Endothelial cell of umbilical vein (primary cell): ENCODE measurements around the gene DLL3. TPM values are rescaled to one million over a fixed set of nuclear protein-coding genes. Genes with fewer than 3 reads are reported as not detected.

Experiments used
- BruUV-seq: library from RNA; stranded (reverse); fragments of 400-500 nt; replicated peaks from 2 replicates; lab custom pipeline; 2021; lab: Mats Ljungman, UMichigan
- CTCF ChIA-PET: fragments of 300-600, 350-600 bp; sonication (Branson Sonifier 250); formaldehyde crosslinking; loops from one replicate; lab custom pipeline; 2021; ENCODE audit warnings: antibody characterized with exemption, inconsistent platforms; lab: Charles Lee
- POLR2A ChIA-PET: fragments of 300-600, 350-600 bp; sonication (Branson Sonifier 250); formaldehyde crosslinking; loops from one replicate; lab custom pipeline; 2021; ENCODE audit warnings: antibody characterized with exemption, inconsistent platforms; lab: Charles Lee
- DNase-seq: peaks from one replicate; pipeline ENCODE4 v3.0.0-alpha.2; 2011; ENCODE audit warnings: low read depth, low spot score
- FAIRE-seq: peaks from 2 replicates; lab custom pipeline; 2011; peaks lifted over from hg19 to GRCh38; lab: Jason Lieb, UNC
- H2AFZ ChIP-seq: 2 replicates; pipeline ENCODE4 v1.6.0; 2012; ENCODE audit warnings: low read depth, low read length, control low read depth, inconsistent platforms
- H3K27ac ChIP-seq: 2 replicates; pipeline ENCODE4 v1.5.1; 2011; ENCODE audit warnings: low read depth, mild to moderate bottlenecking, control low read depth, low read length, moderate library complexity; ENCODE audit not compliant: insufficient read depth
- H3K27me3 ChIP-seq, 2 experiments: 2 replicates each; pipeline versions ENCODE4 v1.6.0 to v1.6.1; 2011; ENCODE audit warnings: low read length in 2 of 2, mixed read lengths in 1 of 2; ENCODE audit not compliant: control insufficient read depth in 2 of 2, insufficient read depth in 2 of 2
- H3K36me3 ChIP-seq, 2 experiments: 2 replicates in 1 of 2; 3 replicates in 1 of 2; pipeline ENCODE4 v1.5.1; 2011; ENCODE audit warnings: low read length in 2 of 2, mild to moderate bottlenecking in 1 of 2, moderate library complexity in 1 of 2; ENCODE audit not compliant: control insufficient read depth in 2 of 2, insufficient read depth in 2 of 2; ENCODE audit errors: extremely low read depth in 1 of 2
- H3K4me1 ChIP-seq: 3 replicates; pipeline ENCODE4 v1.5.1; 2011; ENCODE audit warnings: mild to moderate bottlenecking, low read length; ENCODE audit not compliant: control insufficient read depth, insufficient read depth; ENCODE audit errors: extremely low read depth
- H3K4me2 ChIP-seq: 2 replicates; pipeline ENCODE4 v1.6.1; 2011; ENCODE audit warnings: low read length, control low read depth, mixed read lengths; ENCODE audit not compliant: insufficient read depth
- H3K4me3 ChIP-seq, 3 experiments: fragments of 200-600 bp in 1 of 3; sonication (generic), shearing (Covaris generic) in 1 of 3; replicated peaks in 1 of 3; 2 replicates each; pipeline ENCODE4 v1.5.1; 2011 to 2016; ENCODE audit warnings: control low read depth in 3 of 3, low read length in 3 of 3, mild to moderate bottlenecking in 2 of 3, inconsistent platforms in 1 of 3, low read depth in 1 of 3, moderate library complexity in 1 of 3; ENCODE audit not compliant: insufficient read depth in 1 of 3
- H3K79me2 ChIP-seq: 2 replicates; pipeline ENCODE4 v1.6.0; 2012; ENCODE audit warnings: low read length, inconsistent platforms; ENCODE audit not compliant: control insufficient read depth, insufficient read depth
- H3K9ac ChIP-seq: replicated peaks from 2 replicates; pipeline ENCODE3; 2011; ENCODE audit warnings: low read length, control low read depth; ENCODE audit not compliant: insufficient read depth; ENCODE audit errors: extremely low read depth
- H3K9me1 ChIP-seq: replicated peaks from 3 replicates; pipeline ENCODE4 v1.6.0; 2011; ENCODE audit warnings: mild to moderate bottlenecking, low read length; ENCODE audit not compliant: control insufficient read depth, insufficient read depth; ENCODE audit errors: extremely low read depth
- H3K9me3 ChIP-seq: replicated peaks from 2 replicates; pipeline ENCODE4 v1.5.1; 2012; ENCODE audit warnings: low read length, inconsistent platforms; ENCODE audit not compliant: control insufficient read depth, insufficient read depth
- H4K20me1 ChIP-seq: replicated peaks from 2 replicates; pipeline ENCODE3; 2011; ENCODE audit warnings: mild to moderate bottlenecking, low read length; ENCODE audit not compliant: control insufficient read depth, insufficient read depth; ENCODE audit errors: extremely low read depth
- CTCF ChIP-seq, 2 donors: IDR thresholded peaks; 1 replicate in 1 of 2; 2 replicates in 1 of 2; pipeline ENCODE4 v1.5.1; 2011; ENCODE audit warnings: low read length in 2 of 2, mild to moderate bottlenecking in 2 of 2, moderate library complexity in 2 of 2, control low read depth in 1 of 2, inconsistent platforms in 1 of 2, low read depth in 1 of 2; ENCODE audit not compliant: insufficient read depth in 1 of 2; ENCODE audit errors: extremely low read depth in 1 of 2
- FOS ChIP-seq: IDR thresholded peaks from 2 replicates; pipeline ENCODE4 v1.6.1; 2011; ENCODE audit warnings: mild to moderate bottlenecking, low read length, moderate library complexity, borderline replicate concordance; ENCODE audit not compliant: insufficient read depth
- GATA2 ChIP-seq: IDR thresholded peaks from 2 replicates; pipeline ENCODE4 v1.7.0; 2011; ENCODE audit warnings: low read depth, mild to moderate bottlenecking, moderate library complexity, mixed read lengths, low read length; ENCODE audit not compliant: insufficient read length, insufficient read depth
- JUN ChIP-seq: IDR thresholded peaks from 2 replicates; pipeline ENCODE4 v1.6.1; 2011; ENCODE audit warnings: borderline replicate concordance, low read depth; ENCODE audit not compliant: insufficient read length, insufficient read depth
- POLR2AphosphoS5 ChIP-seq: IDR thresholded peaks from 2 replicates; pipeline ENCODE4 v1.6.1; 2012; ENCODE audit warnings: low read depth, mild to moderate bottlenecking, control low read depth, low read length, moderate library complexity; ENCODE audit not compliant: insufficient read depth
- dilution Hi-C: fragments of 300-500 bp; cut with MboI; formaldehyde crosslinking; loops from one replicate; pipeline ENCODE4 v1.15.0; 2019; ENCODE audit warnings: low sequenced_read_pairs; ENCODE audit not compliant: extremely low pct_ligation_motif_present
- intact Hi-C: fragments of 100-400 bp; cut with micrococcal nuclease; formaldehyde crosslinking; loops from one replicate; pipeline ENCODE4 v1.10.0; 2022
- polyA plus RNA-seq, 4 experiments: library from polyadenylated mRNA; depleted of rRNA in 3 of 4; stranded (reverse) in 3 of 4; unstranded in 1 of 4; fragments of >200 nt; gene quantifications; 2 replicates each; pipeline versions ENCODE4 v1.2.1 to v1.2.3, GENCODE V29; 2011 to 2012; ENCODE audit warnings: missing spikeins in 1 of 4
- total RNA-seq: library from RNA; stranded (reverse); gene quantifications from 2 replicates; pipeline ENCODE4 v1.2.3, GENCODE V29; 2021

The DLL3 gene
- total and polyA plus RNA-seq, 2 donors (not counting 3 experiments of a cell fraction or from before 2014, with no cell fraction given) = 0.40 to 0.73 TPM

GRCh38 chr19:39499932-39500331, 1.2 kb downstream of the DLL3 start:
- POLR2A ChIA-PET = no interaction called here
- FAIRE-seq = no peak

More at GRCh38 chr19:39499932-39500331, 1.2 kb downstream of the DLL3 start:
- intact Hi-C loops (loop anchor here (2.0 kb wide), 1 partner anchor 19 kb away; the partner anchor contains the start of gene TIMM50), dilution Hi-C loops (no loop called here)
- Histone ChIP-seq H3K9me1 (no peaks in the 10 kb centered on the region), H3K4me2 (no peak overlapping the region), H3K27me3 (peaks cover 25 to 27% of the 10 kb centered on the region in 2 experiments), H3K4me1 (peaks cover 9% of the 10 kb centered on the region), H3K9ac (no peak overlapping the region), H3K79me2 (no peaks in the 10 kb centered on the region), H3K4me3 (no peak overlapping the region), H3K27ac (no peak overlapping the region), H3K9me3 (no peaks in the 10 kb centered on the region), H4K20me1 (no peaks in the 10 kb centered on the region), H3K36me3 (no peaks in the 10 kb centered on the region), H2AFZ (no peak overlapping the region)
- no TSS peak for BruUV-seq
- no peak for TF ChIP-seq GATA2
- TF ChIP-seq POLR2AphosphoS5 = no peak
- no peak for TF ChIP-seq FOS
- TF ChIP-seq JUN = no peak
- no peak for TF ChIP-seq CTCF (IDR thresholded peaks at IDR 0.05; ENCODE audit: extremely low read depth in 1 of 2, insufficient read depth in 1 of 2, low read depth in 1 of 2, low read length in 2 of 2)
- CTCF ChIA-PET = interaction anchor here (1.1 kb wide), 1 partner anchor 26 kb away, joined by 7 read pairs; no protein-coding TSS in a partner anchor
- no peak for DNase-seq
